Esophagus muscularis mucosa (tissue), 4 donors: Measurements from ENCODE around the gene ETFB. TPM values are rescaled to one million over a fixed set of nuclear protein-coding genes. Genes with fewer than 3 reads are reported as not detected.

Experiments used
- DNase-seq: peaks from one replicate; pipeline ENCODE4 v3.0.0-alpha.2; 2017; ENCODE audit errors: extremely low spot score
- H3K27ac ChIP-seq, 4 donors: fragments of 200-600 bp; sonication (generic); replicated peaks in 1 of 4; 1 replicate in 3 of 4; 2 replicates in 1 of 4; pipeline ENCODE4 v1.5.1; 2016 to 2019; ENCODE audit warnings: mild to moderate bottlenecking in 1 of 4
- H3K27me3 ChIP-seq, 4 donors: fragments of 200-600 bp; sonication (generic); one replicate each; pipeline versions ENCODE4 v1.5.1 to v1.6.0; 2016 to 2019
- H3K36me3 ChIP-seq, 4 donors: fragments of 200-600 bp; sonication (generic); one replicate each; pipeline ENCODE4 v1.5.1; 2016 to 2019
- H3K4me1 ChIP-seq, 4 donors: fragments of 200-600 bp; sonication (generic); one replicate each; pipeline ENCODE4 v1.5.1; 2016 to 2019
- H3K4me3 ChIP-seq, 4 donors: fragments of 200-600 bp; sonication (generic); 1 replicate in 2 of 4; 2 replicates in 2 of 4; pipeline ENCODE4 v1.5.1; 2016 to 2019; ENCODE audit warnings: mild to moderate bottlenecking in 4 of 4, moderate library complexity in 1 of 4
- H3K9me3 ChIP-seq, 4 donors: fragments of 200-600 bp; sonication (generic); 1 replicate in 3 of 4; 2 replicates in 1 of 4; pipeline ENCODE4 v1.5.1; 2016 to 2019
- CTCF ChIP-seq, 3 experiments: fragments of 200-600 bp in 2 of 3; fragments of 450-650 bp in 1 of 3; sonication (generic) in 2 of 3; IDR thresholded peaks; one replicate each; pipeline ENCODE4 v1.5.1; 2017 to 2019; ENCODE audit warnings: antibody characterized with exemption in 3 of 3, mild to moderate bottlenecking in 2 of 3, moderate library complexity in 1 of 3
- EP300 ChIP-seq: sonication (generic); formaldehyde crosslinking; IDR thresholded peaks from one replicate; pipeline ENCODE4 v1.6.1; 2017; ENCODE audit warnings: antibody characterized with exemption
- POLR2A ChIP-seq: fragments of 450-650 bp; IDR thresholded peaks from one replicate; pipeline ENCODE4 v1.6.1; 2017; ENCODE audit warnings: antibody characterized with exemption, moderate library complexity, mild to moderate bottlenecking, low read depth
- POLR2AphosphoS5 ChIP-seq, 2 donors: sonication (generic); formaldehyde crosslinking; IDR thresholded peaks; one replicate each; pipeline ENCODE4 v1.6.1; 2017; ENCODE audit warnings: antibody characterized with exemption in 2 of 2
- WGBS: methylation state at CpG from one replicate; pipeline ENCODE4 v1.1.5; 2018; 5-methylcytosine and 5-hydroxymethylcytosine counted together
- intact Hi-C: fragments of 100-400 bp; cut with DNase I; formaldehyde crosslinking; loops from one replicate; pipeline ENCODE4 v1.15.1; 2023
- total RNA-seq, 4 donors: library from RNA; depleted of rRNA; stranded (reverse); fragments of >200 nt; gene quantifications; one replicate each; pipeline versions ENCODE4 v1.1.0 to v1.2.1, GENCODE V29; 2016

The ETFB gene
- total RNA-seq, 4 donors from 2014 or later: 86.3 to 121 (median 106) TPM

DNA sequence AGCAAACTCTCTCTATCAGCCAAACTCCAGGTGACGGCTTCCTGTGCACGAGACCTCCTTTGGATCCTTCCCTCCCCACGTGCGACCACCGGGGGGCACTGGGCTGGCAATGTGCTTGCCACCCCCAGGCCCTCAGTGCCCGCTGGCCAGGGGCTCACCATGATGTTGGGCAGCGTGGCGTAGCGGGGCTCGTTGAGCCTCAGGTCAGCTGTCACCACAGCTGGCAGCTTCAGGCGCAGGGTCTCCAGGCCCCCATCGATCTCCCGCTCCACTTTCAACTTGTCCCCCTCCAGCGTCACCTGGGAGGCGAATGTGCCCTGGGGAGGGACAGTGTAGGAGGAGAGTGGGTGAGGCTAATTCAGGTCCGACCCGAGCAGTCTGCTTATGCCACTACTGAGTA, 19.4 kb downstream of the ETFB start:
- intact Hi-C loops: loop anchor here (10.0 kb wide), 1 partner anchor 338 kb away; no protein-coding TSS in a partner anchor
- H3K9me3 ChIP-seq: no peaks in the 10 kb centered on the region
- H3K4me3 ChIP-seq: no peak overlapping the region
- H3K27ac ChIP-seq: no peak overlapping the region
- WGBS: 90% methylated on average over 9 of the region's 17 CpGs
- no peak for DNase-seq
- TF ChIP-seq CTCF (IDR thresholded peaks at IDR 0.05) (no peak), EP300 (no peak), POLR2AphosphoS5 (IDR thresholded peaks at IDR 0.05) (no peak), POLR2A (no peak)
- H3K36me3 ChIP-seq: peaks cover 19 to 74% (median 56%) of the 10 kb centered on the region in 4 donors
- H3K27me3 ChIP-seq: no peaks in the 10 kb centered on the region
- H3K4me1 ChIP-seq: peaks cover 0 to 14% (median 0%) of the 10 kb centered on the region in 4 donors

GRCh38 chr19:51345076-51345620, 21.0 kb downstream of the ETFB start:
- TF ChIP-seq CTCF (IDR thresholded peaks at IDR 0.05) (no peak), POLR2AphosphoS5 (IDR thresholded peaks at IDR 0.05) (no peak), EP300 (no peak), POLR2A (no peak)
- H3K36me3 ChIP-seq: peaks cover 12 to 58% (median 40%) of the 10 kb centered on the region in 4 donors

GRCh38 chr19:51342631-51343569, 23.3 kb downstream of the ETFB start:
- no peak overlapping the region for H3K4me3 ChIP-seq
- H3K36me3 ChIP-seq: peaks cover 8 to 37% (median 31%) of the 10 kb centered on the region in 4 donors
- H3K9me3 ChIP-seq: no peaks in the 10 kb centered on the region
- WGBS: 57% methylated on average over 9 of the region's 9 CpGs
- peak overlapping the region in 3 of 4 donors; percentile 13 to 92 (median 85) for H3K27ac ChIP-seq
- TF ChIP-seq CTCF (IDR thresholded peaks at IDR 0.05): no peak
- no peak for TF ChIP-seq POLR2AphosphoS5 (IDR thresholded peaks at IDR 0.05)
- no peak for TF ChIP-seq EP300
- H3K27me3 ChIP-seq: no peaks in the 10 kb centered on the region
- intact Hi-C loops: loop anchor here (5.0 to 10.0 kb wide), 2 partner anchors 49 to 342 kb away; partner anchors contain the start of gene C19orf84
- peaks cover 6 to 45% (median 24%) of the 10 kb centered on the region in 4 donors for H3K4me1 ChIP-seq
- no peak for DNase-seq

More at GRCh38 chr19:51345076-51345620, 21.0 kb downstream of the ETFB start:
- Histone ChIP-seq H3K27ac (no peak overlapping the region), H3K4me1 (peaks cover 2 to 29% (median 11%) of the 10 kb centered on the region in 4 donors), H3K27me3 (no peaks in the 10 kb centered on the region), H3K9me3 (no peaks in the 10 kb centered on the region), H3K4me3 (no peak overlapping the region)
- intact Hi-C loops: loop anchor here (10.0 kb wide), 1 partner anchor 340 kb away; no protein-coding TSS in a partner anchor
- no peak for DNase-seq
- WGBS: 99% methylated on average over 9 of the region's 9 CpGs

DNA sequence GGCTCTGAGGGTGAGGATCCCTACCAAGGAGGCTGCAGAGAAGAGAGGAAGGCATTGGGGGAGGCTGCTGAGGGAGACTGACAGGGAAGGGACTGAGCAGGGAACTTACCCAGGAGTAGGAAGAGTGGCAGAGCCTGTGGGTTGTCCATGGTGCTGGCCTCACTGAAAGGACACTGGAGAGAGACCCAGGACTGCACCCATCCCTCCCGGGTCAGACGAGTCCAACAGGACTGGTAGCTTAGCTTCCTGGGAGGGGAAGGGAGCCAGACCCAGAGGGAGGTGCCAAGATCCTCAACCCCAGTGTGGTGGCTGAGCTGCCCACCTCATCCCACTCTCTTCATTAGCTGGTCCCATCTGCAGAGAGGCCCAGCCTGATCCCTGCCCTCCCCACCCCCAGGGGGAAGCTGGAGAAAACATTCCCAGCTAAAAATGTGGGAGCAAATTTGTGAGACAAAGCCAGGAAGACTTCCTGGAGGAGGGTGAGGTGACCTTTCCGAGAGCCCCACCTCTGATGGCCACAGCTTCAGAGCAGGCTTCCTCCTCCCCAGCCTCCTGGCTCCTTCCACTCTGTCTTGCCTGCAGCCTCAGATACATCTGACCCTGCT, 24.1 kb downstream of the ETFB start, which contains the start of gene VSIG10L:
TSS of gene VSIG10L (minus strand) at position 164 of the 605 bp plus-strand sequence. CDS start at position 149, 15 bp downstream.
- 60% methylated on average over 3 of the region's 3 CpGs for WGBS

More for the DNA sequence above, 24.1 kb downstream of the ETFB start, which contains the start of gene VSIG10L:
- intact Hi-C loops: loop anchor here (5.0 to 10.0 kb wide), 2 partner anchors 50 to 343 kb away; partner anchors contain the start of gene C19orf84
- no peak within 1 kb of the TSS for H3K4me3 ChIP-seq
- H3K36me3 ChIP-seq: peaks cover 8 to 28% (median 23%) of the 10 kb centered on the region in 4 donors
- no peak for DNase-seq
- TF ChIP-seq CTCF (IDR thresholded peaks at IDR 0.05) (no peak), POLR2A (no peak), POLR2AphosphoS5 (IDR thresholded peaks at IDR 0.05) (no peak), EP300 (no peak)
- peaks cover 6 to 45% (median 24%) of the 10 kb centered on the region in 4 donors for H3K4me1 ChIP-seq
- no peaks in the 10 kb centered on the region for H3K9me3 ChIP-seq
- peak within 1 kb of the TSS; percentile 84 to 92 (median 88) for H3K27ac ChIP-seq
- no peaks in the 10 kb centered on the region for H3K27me3 ChIP-seq
